ENCODE results near the gene UHRF1.

DNA sequence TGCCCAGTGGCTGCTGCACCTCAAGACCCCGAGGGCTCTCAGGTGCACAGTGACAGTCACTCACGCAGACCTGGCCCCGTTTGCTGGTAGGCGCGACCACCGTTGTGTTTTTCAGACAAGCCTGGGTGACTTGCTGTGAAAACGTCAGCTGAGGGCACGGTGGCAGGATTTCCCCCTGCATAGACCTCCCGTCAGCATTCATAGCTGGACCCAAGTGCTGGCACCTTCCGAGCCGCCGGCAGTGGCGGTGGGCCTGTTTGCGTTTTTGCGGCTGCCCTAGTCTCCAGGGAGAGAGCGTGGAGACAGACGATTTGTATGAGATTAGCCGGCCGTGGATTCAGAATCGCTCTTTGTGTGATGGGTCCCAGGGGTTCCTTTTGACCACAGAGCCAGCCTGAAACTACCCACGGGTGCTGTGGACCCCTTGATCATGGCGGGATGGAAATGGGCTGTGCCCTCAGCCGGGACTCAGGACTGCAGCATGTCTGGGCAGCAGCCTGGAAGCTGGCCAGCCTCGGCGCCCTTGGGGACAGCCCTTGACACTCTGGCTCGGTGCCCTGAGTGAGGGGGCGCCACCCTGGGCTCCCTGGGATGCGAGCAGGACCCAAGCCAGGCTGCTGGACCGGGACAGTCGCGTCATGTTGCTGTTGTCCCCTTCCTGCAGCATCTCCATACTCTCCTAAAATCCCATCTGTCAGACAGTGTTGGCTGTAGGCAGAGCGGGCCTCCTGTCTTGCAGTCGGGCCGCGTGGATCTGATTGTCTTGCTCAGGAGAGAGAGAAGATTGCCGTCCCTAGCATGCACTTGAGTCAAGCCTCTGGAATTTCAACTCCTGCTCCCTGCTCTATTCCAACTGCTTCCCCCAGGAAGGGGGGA, 68.2 kb downstream of the UHRF1 start:
- TF ChIP-seq, protein P1, sequence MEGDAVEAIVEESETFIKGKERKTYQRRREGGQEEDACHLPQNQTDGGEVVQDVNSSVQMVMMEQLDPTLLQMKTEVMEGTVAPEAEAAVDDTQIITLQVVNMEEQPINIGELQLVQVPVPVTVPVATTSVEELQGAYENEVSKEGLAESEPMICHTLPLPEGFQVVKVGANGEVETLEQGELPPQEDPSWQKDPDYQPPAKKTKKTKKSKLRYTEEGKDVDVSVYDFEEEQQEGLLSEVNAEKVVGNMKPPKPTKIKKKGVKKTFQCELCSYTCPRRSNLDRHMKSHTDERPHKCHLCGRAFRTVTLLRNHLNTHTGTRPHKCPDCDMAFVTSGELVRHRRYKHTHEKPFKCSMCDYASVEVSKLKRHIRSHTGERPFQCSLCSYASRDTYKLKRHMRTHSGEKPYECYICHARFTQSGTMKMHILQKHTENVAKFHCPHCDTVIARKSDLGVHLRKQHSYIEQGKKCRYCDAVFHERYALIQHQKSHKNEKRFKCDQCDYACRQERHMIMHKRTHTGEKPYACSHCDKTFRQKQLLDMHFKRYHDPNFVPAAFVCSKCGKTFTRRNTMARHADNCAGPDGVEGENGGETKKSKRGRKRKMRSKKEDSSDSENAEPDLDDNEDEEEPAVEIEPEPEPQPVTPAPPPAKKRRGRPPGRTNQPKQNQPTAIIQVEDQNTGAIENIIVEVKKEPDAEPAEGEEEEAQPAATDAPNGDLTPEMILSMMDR (IDR thresholded peaks at IDR 0.05; ENCODE audit: low read depth, low read length, poor library complexity, severe bottlenecking): no peak
- TF ChIP-seq EZH2phosphoT487 (IDR thresholded peaks at IDR 0.05; ENCODE audit: borderline replicate concordance, low read length): no peak
